GM23248 (cell line): Measurements from ENCODE around the gene ZNF205. TPM values are rescaled to one million over a fixed set of nuclear protein-coding genes. Genes with fewer than 3 reads are reported as not detected.

ENCODE experiments used
- DNase-seq: peaks from one replicate; pipeline ENCODE4 v3.0.0-alpha.2; 2015
- H2AFZ ChIP-seq: fragments of 200-600 bp; sonication (generic); 2 replicates; pipeline ENCODE4 v1.6.1; 2016; ENCODE audit warnings: antibody characterized with exemption
- H3F3A ChIP-seq: fragments of 200-600 bp; sonication (generic); 2 replicates; pipeline ENCODE4 v1.6.1; 2016; ENCODE audit warnings: mild to moderate bottlenecking, antibody characterized with exemption, mixed run types; ENCODE audit not compliant: insufficient read depth
- H3K27ac ChIP-seq: fragments of 200-600 bp; sonication (generic); 2 replicates; pipeline ENCODE4 v1.5.1; 2016; ENCODE audit warnings: mild to moderate bottlenecking
- H3K27me3 ChIP-seq: fragments of 200-600 bp; sonication (generic); replicated peaks from 2 replicates; pipeline ENCODE4 v1.6.1; 2016; ENCODE audit warnings: mild to moderate bottlenecking; ENCODE audit not compliant: insufficient read depth
- H3K36me3 ChIP-seq: fragments of 200-600 bp; sonication (generic); 2 replicates; pipeline ENCODE4 v1.6.1; 2016; ENCODE audit warnings: low read depth, mild to moderate bottlenecking
- H3K4me1 ChIP-seq: fragments of 200-600 bp; sonication (generic); 2 replicates; pipeline ENCODE4 v1.6.1; 2016; ENCODE audit warnings: mild to moderate bottlenecking; ENCODE audit not compliant: insufficient read depth
- H3K4me2 ChIP-seq: fragments of 200-600 bp; sonication (generic); one replicate; pipeline ENCODE4 v1.6.1; 2016; ENCODE audit warnings: mild to moderate bottlenecking; ENCODE audit not compliant: unreplicated experiment
- H3K4me3 ChIP-seq: fragments of 200-600 bp; sonication (generic); 2 replicates; pipeline ENCODE4 v1.5.1; 2016; ENCODE audit warnings: mild to moderate bottlenecking
- H3K79me2 ChIP-seq: fragments of 200-600 bp; sonication (generic); 2 replicates; pipeline ENCODE4 v1.6.1; 2016; ENCODE audit warnings: mild to moderate bottlenecking; ENCODE audit not compliant: insufficient read depth
- H3K9ac ChIP-seq: fragments of 200-600 bp; sonication (generic); 2 replicates; pipeline ENCODE4 v1.6.1; 2016; ENCODE audit warnings: mild to moderate bottlenecking
- H3K9me2 ChIP-seq: fragments of 200-600 bp; sonication (generic); 2 replicates; pipeline ENCODE4 v1.6.1; 2016; ENCODE audit warnings: mixed run types, mild to moderate bottlenecking, moderate library complexity; ENCODE audit not compliant: insufficient read depth
- H3K9me3 ChIP-seq: fragments of 200-600 bp; sonication (generic); one replicate; pipeline ENCODE4 v1.6.1; 2017; ENCODE audit warnings: low read depth
- H4K20me1 ChIP-seq: fragments of 200-600 bp; sonication (generic); 2 replicates; pipeline ENCODE4 v1.6.0; 2016; ENCODE audit not compliant: insufficient read depth
- EZH2 ChIP-seq: fragments of 200-600 bp; sonication (generic); IDR thresholded peaks from 2 replicates; pipeline ENCODE4 v1.6.1; 2018; ENCODE audit warnings: antibody characterized with exemption, mild to moderate bottlenecking; ENCODE audit not compliant: insufficient read depth, poor library complexity, severe bottlenecking
- EZH2phosphoT487 ChIP-seq: fragments of 200-600 bp; sonication (generic); IDR thresholded peaks from 2 replicates; pipeline ENCODE4 v1.6.1; 2018; ENCODE audit warnings: antibody characterized with exemption, moderate library complexity, mild to moderate bottlenecking, low read depth; ENCODE audit not compliant: insufficient read depth
- WGBS, 2 experiments: methylation state at CpG; one replicate each; pipeline ENCODE4 v1.1.6; 2015 to 2017; ENCODE audit warnings: low lambda C conversion rate in 2 of 2, low coverage in 1 of 2; ENCODE audit errors: missing lambda C conversion rate in 2 of 2; 5-methylcytosine and 5-hydroxymethylcytosine counted together
- in situ Hi-C: fragments of 300-500 bp; cut with MboI; formaldehyde crosslinking; loops from 2 replicates; pipeline ENCODE4 v1.15.0; 2020
- polyA plus RNA-seq: library from polyadenylated mRNA; unstranded; fragments of >200 nt; fragmentation: Nextera tagmentation; extraction: Ambion mirVana; gene quantifications from 2 replicates; pipeline ENCODE4 v1.2.1, GENCODE V29; 2016
- total RNA-seq: library from RNA; depleted of rRNA; stranded (reverse); fragments of >200 nt; shearing (Covaris generic); gene quantifications from 2 replicates; pipeline ENCODE4 v1.2.3, GENCODE V29; 2014

The ZNF205 gene
- total and polyA plus RNA-seq, 2 experiments from 2014 or later, result 4.4 to 14.6 TPM

- TF ChIP-seq EZH2, result no peak
- no peak for TF ChIP-seq EZH2phosphoT487
- Histone ChIP-seq H3K27ac (0 out of 2 replicates have a peak overlapping the region, but pooled peaks have one; percentile 53), H3K9me3 (no peaks in the 10 kb centered on the region), H3F3A (peaks cover 44% of the 10 kb centered on the region), H4K20me1 (no peaks in the 10 kb centered on the region), H3K4me1 (no peaks in the 10 kb centered on the region), H3K4me3 (no peak overlapping the region; the same call in 1 of the 2 replicates), H3K36me3 (no peaks in the 10 kb centered on the region), H3K27me3 (no peaks in the 10 kb centered on the region), H2AFZ (no peak overlapping the region), H3K9ac (no peak overlapping the region), H3K9me2 (no peaks in the 10 kb centered on the region), H3K79me2 (no peaks in the 10 kb centered on the region), H3K4me2 (peak overlapping the region; percentile 70)
- in situ Hi-C loops, result no loop called here
- DNase-seq, result no peak
- 11 to 15% methylated on average over 8 of the region's 8 CpGs for WGBS, 2 experiments
Measured at GRCh38 chr16:3152991-3153368, 40.6 kb downstream of the ZNF205 start.

- no peak overlapping the region for H3K4me2 ChIP-seq
- WGBS, 2 experiments, result 63 to 73% methylated on average over 2 of the region's 2 CpGs
- H3K9me3 ChIP-seq, result no peaks in the 10 kb centered on the region
- no peaks in the 10 kb centered on the region for H3K4me1 ChIP-seq
- TF ChIP-seq EZH2 (no peak), EZH2phosphoT487 (no peak)
- H3K27ac ChIP-seq, result no peak overlapping the region
- H3K27me3 ChIP-seq, result no peaks in the 10 kb centered on the region
- in situ Hi-C loops, result no loop called here
- no peak overlapping the region for H3K4me3 ChIP-seq
- no peaks in the 10 kb centered on the region for H3K79me2 ChIP-seq
- H3K9ac ChIP-seq, result no peak overlapping the region
- H3K36me3 ChIP-seq, result no peaks in the 10 kb centered on the region
- no peaks in the 10 kb centered on the region for H4K20me1 ChIP-seq
- peaks cover 54% of the 10 kb centered on the region for H3F3A ChIP-seq
- DNase-seq, result no peak
- no peak overlapping the region for H2AFZ ChIP-seq
- H3K9me2 ChIP-seq, result no peaks in the 10 kb centered on the region
Measured at GRCh38 chr16:3155181-3155580, 42.8 kb downstream of the ZNF205 start.

- Histone ChIP-seq H3K79me2 (no peaks in the 10 kb centered on the region), H3F3A (peaks cover 51% of the 10 kb centered on the region), H4K20me1 (no peaks in the 10 kb centered on the region), H3K9me2 (no peaks in the 10 kb centered on the region), H3K4me2 (no peak overlapping the region), H2AFZ (no peak overlapping the region), H3K4me3 (no peak overlapping the region), H3K27me3 (no peaks in the 10 kb centered on the region), H3K9ac (no peak overlapping the region), H3K9me3 (no peaks in the 10 kb centered on the region), H3K4me1 (no peaks in the 10 kb centered on the region), H3K36me3 (no peaks in the 10 kb centered on the region), H3K27ac (no peak overlapping the region)
- TF ChIP-seq EZH2 (no peak), EZH2phosphoT487 (no peak)
- no peak for DNase-seq
- in situ Hi-C loops, result no loop called here
- WGBS, 2 experiments, result 77 to 80% methylated on average over 3 of the region's 3 CpGs
Measured at GRCh38 chr16:3155972-3156371, 43.6 kb downstream of the ZNF205 start.

GRCh38 chr16:3157229-3158025, 45.0 kb downstream of the ZNF205 start:
- Histone ChIP-seq H3F3A (peaks cover 43% of the 10 kb centered on the region), H3K79me2 (no peaks in the 10 kb centered on the region), H3K27ac (peak overlapping the region; percentile 15; the same call in 1 of the 2 replicates), H3K4me1 (no peaks in the 10 kb centered on the region), H3K4me3 (peak overlapping the region; percentile 87), H3K9me2 (no peaks in the 10 kb centered on the region), H3K4me2 (peak overlapping the region; percentile 74), H3K36me3 (no peaks in the 10 kb centered on the region), H3K9ac (peak overlapping the region; percentile 94), H2AFZ (peak overlapping the region; percentile 96), H4K20me1 (no peaks in the 10 kb centered on the region), H3K9me3 (no peaks in the 10 kb centered on the region), H3K27me3 (no peaks in the 10 kb centered on the region)
- DNase-seq, result peak; percentile 89
- in situ Hi-C loops, result no loop called here
- WGBS, 2 experiments, result 1 to 2% methylated on average over 55 to 59 of the region's 59 CpGs
- no peak for TF ChIP-seq EZH2
- no peak for TF ChIP-seq EZH2phosphoT487
